GM23248 (cell line): ENCODE data around the gene CEACAM21.

Experiments
- EZH2 ChIP-seq: fragments of 200-600 bp; sonication (generic); IDR thresholded peaks from 2 replicates; pipeline ENCODE4 v1.6.1; 2018; ENCODE audit warnings: antibody characterized with exemption, mild to moderate bottlenecking; ENCODE audit not compliant: insufficient read depth, poor library complexity, severe bottlenecking
- EZH2phosphoT487 ChIP-seq: fragments of 200-600 bp; sonication (generic); IDR thresholded peaks from 2 replicates; pipeline ENCODE4 v1.6.1; 2018; ENCODE audit warnings: antibody characterized with exemption, moderate library complexity, mild to moderate bottlenecking, low read depth; ENCODE audit not compliant: insufficient read depth

DNA sequence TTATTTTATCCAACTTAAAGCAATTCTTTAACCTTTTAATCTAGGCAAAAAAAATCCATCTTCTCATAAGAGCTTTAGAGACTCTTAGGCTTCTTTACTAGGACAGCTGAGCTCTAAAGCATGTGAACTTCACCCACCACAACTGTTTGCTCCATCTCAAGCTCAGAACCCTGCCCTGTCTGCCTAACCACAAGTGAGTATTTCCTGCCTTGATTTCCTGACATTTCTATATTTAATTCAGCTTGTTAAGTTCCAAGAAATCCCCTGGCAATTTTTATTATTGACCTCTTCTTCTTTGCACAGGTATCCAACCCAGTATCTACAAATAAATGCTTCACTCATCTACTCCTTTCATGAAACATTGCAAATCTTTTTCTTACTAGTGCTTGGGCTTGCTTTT, 21.1 kb upstream of the CEACAM21 start:
- TF ChIP-seq EZH2phosphoT487 (no peak), EZH2 (no peak)
